Measurements from ENCODE around the gene ZFP69B. TPM values are rescaled to one million over a fixed set of nuclear protein-coding genes. Genes with fewer than 3 reads are reported as not detected.
A peak's percentile ranks its signal among the peaks of the same experiment; 100 is the strongest.

Gene ZFP69B
- total RNA-seq, 6 experiments from 2014 or later = 3.2 to 4.3 (median 3.7) TPM

GRCh38 chr1:40409467-40409866 lies 40.8 kb upstream of the ZFP69B start:
- Mint-ChIP-seq H3K4me1 (ENCODE audit: low read depth) (peaks cover 5% of the 10 kb centered on the region), H3K4me3 (no peak overlapping the region), H3K36me3 (ENCODE audit: low read depth) (peaks cover 7% of the 10 kb centered on the region; the same call in 1 of the 2 replicates), H3K27ac (no peak overlapping the region), H3K27me3 (ENCODE audit: insufficient read depth) (no peaks in the 10 kb centered on the region), H3K9me3 (no peaks in the 10 kb centered on the region)
- TF ChIP-seq, protein P1, sequence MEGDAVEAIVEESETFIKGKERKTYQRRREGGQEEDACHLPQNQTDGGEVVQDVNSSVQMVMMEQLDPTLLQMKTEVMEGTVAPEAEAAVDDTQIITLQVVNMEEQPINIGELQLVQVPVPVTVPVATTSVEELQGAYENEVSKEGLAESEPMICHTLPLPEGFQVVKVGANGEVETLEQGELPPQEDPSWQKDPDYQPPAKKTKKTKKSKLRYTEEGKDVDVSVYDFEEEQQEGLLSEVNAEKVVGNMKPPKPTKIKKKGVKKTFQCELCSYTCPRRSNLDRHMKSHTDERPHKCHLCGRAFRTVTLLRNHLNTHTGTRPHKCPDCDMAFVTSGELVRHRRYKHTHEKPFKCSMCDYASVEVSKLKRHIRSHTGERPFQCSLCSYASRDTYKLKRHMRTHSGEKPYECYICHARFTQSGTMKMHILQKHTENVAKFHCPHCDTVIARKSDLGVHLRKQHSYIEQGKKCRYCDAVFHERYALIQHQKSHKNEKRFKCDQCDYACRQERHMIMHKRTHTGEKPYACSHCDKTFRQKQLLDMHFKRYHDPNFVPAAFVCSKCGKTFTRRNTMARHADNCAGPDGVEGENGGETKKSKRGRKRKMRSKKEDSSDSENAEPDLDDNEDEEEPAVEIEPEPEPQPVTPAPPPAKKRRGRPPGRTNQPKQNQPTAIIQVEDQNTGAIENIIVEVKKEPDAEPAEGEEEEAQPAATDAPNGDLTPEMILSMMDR (IDR thresholded peaks at IDR 0.05) = no peak
- DNase-seq = no peak

GRCh38 chr1:40411294-40411693 lies 39.0 kb upstream of the ZFP69B start:
- no peaks in the 10 kb centered on the region for H3K9me3 Mint-ChIP-seq
- peaks cover 18% of the 10 kb centered on the region for H3K36me3 Mint-ChIP-seq (ENCODE audit: low read depth)
- peak; percentile 8 for DNase-seq
- TF ChIP-seq, protein P1 (IDR thresholded peaks at IDR 0.05) = no peak
- no peaks in the 10 kb centered on the region for H3K27me3 Mint-ChIP-seq (ENCODE audit: insufficient read depth)
- H3K27ac Mint-ChIP-seq = no peak overlapping the region
- no peak overlapping the region for H3K4me3 Mint-ChIP-seq
- H3K4me1 Mint-ChIP-seq (ENCODE audit: low read depth) = no peaks in the 10 kb centered on the region

DNA sequence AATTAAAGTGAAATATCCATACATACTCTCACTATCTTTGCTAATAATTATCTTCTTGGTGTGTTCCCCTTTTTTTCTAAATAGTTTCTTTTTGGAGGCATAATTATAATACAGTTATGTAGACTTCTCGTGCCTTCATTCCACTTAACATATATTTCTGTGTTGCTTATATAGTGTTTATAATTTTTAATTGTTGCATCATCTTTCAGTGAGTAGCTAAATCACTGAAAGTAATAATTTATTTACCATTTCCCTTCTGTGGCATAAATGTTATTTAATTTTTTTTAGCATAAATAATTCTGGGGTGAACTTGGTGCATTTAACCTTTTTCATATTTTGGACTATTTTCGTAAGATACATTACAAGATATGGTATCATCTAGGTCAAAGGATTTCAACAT lies 38.4 kb upstream of the ZFP69B start:
- no peak for DNase-seq
- Mint-ChIP-seq H3K9me3 (no peaks in the 10 kb centered on the region), H3K27ac (no peak overlapping the region), H3K4me3 (no peak overlapping the region), H3K36me3 (ENCODE audit: low read depth) (peaks cover 20% of the 10 kb centered on the region), H3K27me3 (ENCODE audit: insufficient read depth) (no peaks in the 10 kb centered on the region), H3K4me1 (ENCODE audit: low read depth) (no peaks in the 10 kb centered on the region)
- TF ChIP-seq, protein P1 (IDR thresholded peaks at IDR 0.05) = no peak

- H3K4me3 Mint-ChIP-seq = no peak overlapping the region
These were observed 36.6 kb upstream of the ZFP69B start for GRCh38 chr1:40413527-40414252.

GRCh38 chr1:40414331-40414730 lies 35.9 kb upstream of the ZFP69B start:
- Mint-ChIP-seq H3K27me3 (ENCODE audit: insufficient read depth) (no peaks in the 10 kb centered on the region), H3K36me3 (ENCODE audit: low read depth) (peaks cover 39% of the 10 kb centered on the region)

More at GRCh38 chr1:40413527-40414252, 36.6 kb upstream of the ZFP69B start:
- DNase-seq = no peak
- Mint-ChIP-seq H3K27ac (no peak overlapping the region), H3K36me3 (ENCODE audit: low read depth) (peaks cover 36% of the 10 kb centered on the region), H3K4me1 (ENCODE audit: low read depth) (no peaks in the 10 kb centered on the region), H3K27me3 (ENCODE audit: insufficient read depth) (no peaks in the 10 kb centered on the region), H3K9me3 (no peaks in the 10 kb centered on the region)
- TF ChIP-seq, protein P1 (IDR thresholded peaks at IDR 0.05) = no peak

More at GRCh38 chr1:40414331-40414730, 35.9 kb upstream of the ZFP69B start:
- Mint-ChIP-seq H3K27ac (no peak overlapping the region), H3K9me3 (no peaks in the 10 kb centered on the region), H3K4me3 (no peak overlapping the region), H3K4me1 (ENCODE audit: low read depth) (no peaks in the 10 kb centered on the region)
- TF ChIP-seq, protein P1 (IDR thresholded peaks at IDR 0.05) = no peak
- DNase-seq = no peak
